Breast epithelium (tissue), 4 donors: ENCODE results near the gene LTB4R2. TPM values are rescaled to one million over a fixed set of nuclear protein-coding genes. Genes with fewer than 3 reads are reported as not detected.

Source experiments
- DNase-seq, 2 donors: peaks; one replicate each; pipeline ENCODE4 v3.0.0-alpha.2; 2019; ENCODE audit warnings: low spot score in 2 of 2
- H3K27ac ChIP-seq, 2 donors: fragments of 200-600 bp; sonication (generic) in 1 of 2; one replicate each; pipeline ENCODE4 v1.5.1; 2016 to 2019; ENCODE audit warnings: mild to moderate bottlenecking in 1 of 2
- H3K27me3 ChIP-seq, 2 donors: fragments of 200-600 bp; sonication (generic) in 1 of 2; one replicate each; pipeline versions ENCODE4 v1.5.1 to v1.6.0; 2017 to 2019; ENCODE audit warnings: control low read depth in 1 of 2, mild to moderate bottlenecking in 1 of 2
- H3K36me3 ChIP-seq: fragments of 200-600 bp; one replicate; pipeline ENCODE4 v1.5.1; 2019
- H3K4me1 ChIP-seq, 2 donors: fragments of 200-600 bp; sonication (generic); one replicate each; pipeline ENCODE4 v1.5.1; 2016 to 2019; ENCODE audit warnings: control low read depth in 1 of 2
- H3K4me3 ChIP-seq, 3 donors: fragments of 200-600 bp; sonication (generic); 1 replicate in 2 of 3; 2 replicates in 1 of 3; pipeline ENCODE4 v1.5.1; 2016 to 2019; ENCODE audit warnings: mild to moderate bottlenecking in 3 of 3, moderate library complexity in 2 of 3
- H3K9me3 ChIP-seq, 2 donors: fragments of 200-600 bp; sonication (generic) in 1 of 2; one replicate each; pipeline ENCODE4 v1.5.1; 2016 to 2019; ENCODE audit warnings: control low read depth in 1 of 2
- CTCF ChIP-seq, 3 donors: fragments of 450-650 bp; IDR thresholded peaks; one replicate each; pipeline ENCODE4 v1.5.1; 2016 to 2017; ENCODE audit warnings: antibody characterized with exemption in 3 of 3, mild to moderate bottlenecking in 3 of 3, moderate library complexity in 3 of 3
- POLR2A ChIP-seq: fragments of 450-650 bp; IDR thresholded peaks from one replicate; pipeline ENCODE4 v1.6.1; 2016; ENCODE audit warnings: antibody characterized with exemption, mild to moderate bottlenecking, moderate library complexity
- POLR2AphosphoS5 ChIP-seq, 3 donors: sonication (generic); formaldehyde crosslinking; IDR thresholded peaks; one replicate each; pipeline ENCODE4 v1.6.1; 2017; ENCODE audit warnings: antibody characterized with exemption in 3 of 3
- intact Hi-C: fragments of 100-400 bp; cut with DNase I; formaldehyde crosslinking; loops from one replicate; pipeline ENCODE4 v1.15.1; 2023; ENCODE audit warnings: low total_unique reads
- total RNA-seq, 3 donors: library from RNA; depleted of rRNA; stranded (reverse); fragments of >200 nt; gene quantifications; one replicate each; pipeline ENCODE4 v1.1.0, GENCODE V29; 2016

The LTB4R2 gene
- total RNA-seq, 3 donors from 2014 or later, result 8.5 to 11.1 (median 9.4) TPM

- Histone ChIP-seq H3K27ac (peak within 1 kb of the TSS; percentile 45 to 55), H3K9me3 (no peaks in the 10 kb centered on the region), H3K4me3 (no peak within 1 kb of the TSS), H3K4me1 (no peaks in the 10 kb centered on the region), H3K27me3 (no peaks in the 10 kb centered on the region), H3K36me3 (peaks cover 9% of the 10 kb centered on the region)
- TF ChIP-seq CTCF (IDR thresholded peaks at IDR 0.05) (no peak), POLR2AphosphoS5 (IDR thresholded peaks at IDR 0.05) (no peak), POLR2A (no peak)
- no peak for DNase-seq
- intact Hi-C loops, result no loop called here
These were observed 46.9 kb upstream of the LTB4R2 start, which contains the start of gene TGM1 for GRCh38 chr14:24262821-24263733. TGM1 (minus strand) TSS chr14:24263177; CDS start chr14:24262352, 825 bp downstream.

- Histone ChIP-seq H3K4me3 (no peak overlapping the region), H3K27ac (peak overlapping the region; percentile 45 to 55), H3K36me3 (peaks cover 9% of the 10 kb centered on the region), H3K9me3 (no peaks in the 10 kb centered on the region), H3K4me1 (no peaks in the 10 kb centered on the region), H3K27me3 (no peaks in the 10 kb centered on the region)
- intact Hi-C loops, result no loop called here
- DNase-seq, result no peak
- TF ChIP-seq POLR2AphosphoS5 (IDR thresholded peaks at IDR 0.05), result no peak
- no peak for TF ChIP-seq CTCF (IDR thresholded peaks at IDR 0.05)
- no peak for TF ChIP-seq POLR2A
These were observed 46.1 kb upstream of the LTB4R2 start for GRCh38 chr14:24263848-24264247.

- no peak for DNase-seq
- peak overlapping the region; percentile 45 to 55 for H3K27ac ChIP-seq
These were observed 45.6 kb upstream of the LTB4R2 start for GRCh38 chr14:24264298-24264697.

GRCh38 chr14:24266344-24267244 is 43.3 kb upstream of the LTB4R2 start:
- H3K4me1 ChIP-seq, result no peaks in the 10 kb centered on the region
- intact Hi-C loops, result no loop called here
- peaks cover 9% of the 10 kb centered on the region for H3K36me3 ChIP-seq
- H3K27ac ChIP-seq, result no peak overlapping the region
- TF ChIP-seq POLR2A, result no peak
- no peak for TF ChIP-seq POLR2AphosphoS5 (IDR thresholded peaks at IDR 0.05)
- TF ChIP-seq CTCF (IDR thresholded peaks at IDR 0.05), result no peak
- no peak for DNase-seq
- H3K9me3 ChIP-seq, result no peaks in the 10 kb centered on the region
- no peaks in the 10 kb centered on the region for H3K27me3 ChIP-seq
- no peak overlapping the region for H3K4me3 ChIP-seq

More at GRCh38 chr14:24264298-24264697, 45.6 kb upstream of the LTB4R2 start:
- Histone ChIP-seq H3K27me3 (no peaks in the 10 kb centered on the region), H3K36me3 (peaks cover 9% of the 10 kb centered on the region), H3K9me3 (no peaks in the 10 kb centered on the region), H3K4me3 (no peak overlapping the region), H3K4me1 (no peaks in the 10 kb centered on the region)
- intact Hi-C loops, result no loop called here
- no peak for TF ChIP-seq POLR2AphosphoS5 (IDR thresholded peaks at IDR 0.05)
- TF ChIP-seq CTCF (IDR thresholded peaks at IDR 0.05), result no peak
- no peak for TF ChIP-seq POLR2A
